IMR-90 (cell line): ENCODE results near the gene RBBP8NL. TPM values are rescaled to one million over a fixed set of nuclear protein-coding genes. Genes with fewer than 3 reads are reported as not detected.

ENCODE experiments used
- ATAC-seq: fragments of 200-7000 bp; cut with Tn5 transposase; 2 replicates; pipeline ENCODE4 v1.9.1; 2020; ENCODE audit warnings: low read depth, mild to moderate bottlenecking, moderate library complexity
- BruUV-seq: library from RNA; stranded (reverse); fragments of 400-500 nt; replicated peaks from 2 replicates; lab custom pipeline; 2021; lab: Mats Ljungman, UMichigan
- CTCF ChIA-PET: fragments of 300-600 bp; formaldehyde crosslinking; extraction: SDS; loops from one replicate; lab custom pipeline; 2021; ENCODE audit warnings: antibody characterized with exemption; lab: Yijun Ruan, JAX
- POLR2A ChIA-PET: fragments of 300-600 bp; sonication (Branson Sonifier 250); formaldehyde crosslinking; loops from one replicate; lab custom pipeline; 2022; ENCODE audit warnings: antibody characterized with exemption; ENCODE audit not compliant: unreplicated experiment; lab: Charles Lee
- DNase-seq: peaks from one replicate; pipeline ENCODE4 v3.0.0; 2013
- H2AFZ ChIP-seq: replicated peaks from 2 replicates; pipeline ENCODE3; 2013; ENCODE audit warnings: low read length, mild to moderate bottlenecking; ENCODE audit not compliant: poor library complexity
- H2AK5ac ChIP-seq: 2 replicates; pipeline ENCODE4 v1.6.1; 2013; ENCODE audit warnings: low read depth, low read length, inconsistent platforms
- H2AK9ac ChIP-seq: replicated peaks from 2 replicates; pipeline ENCODE3; 2013; ENCODE audit warnings: mild to moderate bottlenecking, low read depth, low read length, moderate library complexity; ENCODE audit not compliant: poor library complexity
- H2BK120ac ChIP-seq: 2 replicates; pipeline ENCODE4 v1.6.1; 2013; ENCODE audit warnings: low read depth, low read length, inconsistent platforms
- H2BK15ac ChIP-seq: 3 replicates; pipeline ENCODE4 v1.6.1; 2013; ENCODE audit warnings: low read depth, low read length, inconsistent platforms
- H2BK20ac ChIP-seq: 2 replicates; pipeline ENCODE4 v1.6.1; 2013; ENCODE audit warnings: low read depth, mild to moderate bottlenecking, inconsistent platforms, low read length, moderate library complexity
- H2BK5ac ChIP-seq: 2 replicates; pipeline ENCODE4 v1.6.1; 2013; ENCODE audit warnings: mild to moderate bottlenecking, low read depth, low read length, inconsistent platforms; ENCODE audit not compliant: poor library complexity, severe bottlenecking
- H3K14ac ChIP-seq: replicated peaks from 2 replicates; pipeline ENCODE4 v1.6.1; 2013; ENCODE audit warnings: low read depth, low read length, inconsistent platforms
- H3K18ac ChIP-seq: 2 replicates; pipeline ENCODE4 v1.6.1; 2013; ENCODE audit warnings: low read depth, low read length, control low read depth
- H3K23ac ChIP-seq: 2 replicates; pipeline ENCODE4 v1.6.1; 2013; ENCODE audit warnings: low read depth, low read length, inconsistent platforms
- H3K27ac ChIP-seq: 2 replicates; pipeline ENCODE4 v1.5.1; 2013; ENCODE audit warnings: mild to moderate bottlenecking, control low read depth, low read length; ENCODE audit not compliant: insufficient read depth
- H3K27me3 ChIP-seq: 2 replicates; pipeline ENCODE4 v1.6.1; 2013; ENCODE audit warnings: low read length; ENCODE audit not compliant: control insufficient read depth, insufficient read depth
- H3K36me3 ChIP-seq: 2 replicates; pipeline ENCODE4 v1.6.1; 2013; ENCODE audit warnings: low read length, mixed read lengths; ENCODE audit not compliant: control insufficient read depth, insufficient read depth
- H3K4ac ChIP-seq: 2 replicates; pipeline ENCODE4 v1.6.1; 2013; ENCODE audit warnings: low read depth, low read length, inconsistent platforms
- H3K4me1 ChIP-seq: 2 replicates; pipeline ENCODE4 v1.6.1; 2013; ENCODE audit warnings: low read length, mixed read lengths; ENCODE audit not compliant: control insufficient read depth, insufficient read depth
- H3K4me2 ChIP-seq: 2 replicates; pipeline ENCODE4 v1.6.1; 2013; ENCODE audit warnings: low read depth, mild to moderate bottlenecking, control low read depth, low read length, moderate library complexity
- H3K4me3 ChIP-seq: 2 replicates; pipeline ENCODE4 v1.5.1; 2013; ENCODE audit warnings: low read depth, mild to moderate bottlenecking, control low read depth, low read length, moderate library complexity; ENCODE audit not compliant: insufficient read depth
- H3K56ac ChIP-seq: 2 replicates; pipeline ENCODE4 v1.6.1; 2013; ENCODE audit warnings: low read length, inconsistent platforms; ENCODE audit not compliant: insufficient read depth; ENCODE audit errors: extremely low read depth
- H3K79me1 ChIP-seq, 2 experiments: 2 replicates each; pipeline ENCODE4 v1.6.1; 2013; ENCODE audit warnings: low read length in 2 of 2, inconsistent platforms in 1 of 2, low read depth in 1 of 2
- H3K9ac ChIP-seq: 2 replicates; pipeline ENCODE4 v1.6.1; 2013; ENCODE audit warnings: low read depth, low read length, control low read depth
- H3K9me1 ChIP-seq: 2 replicates; pipeline ENCODE4 v1.6.1; 2013; ENCODE audit warnings: low read length, inconsistent platforms; ENCODE audit not compliant: insufficient read depth
- H3K9me3 ChIP-seq: 2 replicates; pipeline ENCODE4 v1.6.1; 2013; ENCODE audit warnings: low read length; ENCODE audit not compliant: control insufficient read depth, insufficient read depth
- H4K20me1 ChIP-seq: 2 replicates; pipeline ENCODE4 v1.6.1; 2013; ENCODE audit warnings: low read length, inconsistent platforms; ENCODE audit not compliant: insufficient read depth
- H4K5ac ChIP-seq: 2 replicates; pipeline ENCODE4 v1.6.1; 2013; ENCODE audit warnings: mild to moderate bottlenecking, low read depth, low read length, control low read depth
- H4K8ac ChIP-seq, 2 experiments: 2 replicates each; pipeline ENCODE4 v1.6.1; 2013; ENCODE audit warnings: low read depth in 2 of 2, low read length in 2 of 2, control low read depth in 1 of 2, inconsistent platforms in 1 of 2
- H4K91ac ChIP-seq: 2 replicates; pipeline ENCODE4 v1.6.1; 2013; ENCODE audit warnings: low read depth, low read length, inconsistent platforms; ENCODE audit not compliant: insufficient read depth
- CHD1 ChIP-seq: IDR thresholded peaks from 2 replicates; pipeline ENCODE4 v1.6.1; 2012; ENCODE audit warnings: low read depth, low read length, improper control_type of control experiment
- CTCF ChIP-seq: conservative IDR thresholded peaks from 2 replicates; pipeline ENCODE4 v1.5.1; 2012; ENCODE audit warnings: mild to moderate bottlenecking, low read depth, low read length, improper control_type of control experiment
- FOS ChIP-seq: fragments of 150-350 bp; IDR thresholded peaks from 2 replicates; pipeline ENCODE4 v1.6.1; 2016; ENCODE audit warnings: low read depth, low read length
- MAZ ChIP-seq: IDR thresholded peaks from 2 replicates; pipeline ENCODE4 v1.6.1; 2012; ENCODE audit warnings: low read depth, mild to moderate bottlenecking, low read length, improper control_type of control experiment, moderate library complexity, borderline replicate concordance
- NFE2L2 ChIP-seq: fragments of 150-350 bp; IDR thresholded peaks from 2 replicates; pipeline ENCODE4 v1.6.1; 2016; ENCODE audit warnings: low read depth, mild to moderate bottlenecking, low read length
- POLR2A ChIP-seq: IDR thresholded peaks from 2 replicates; pipeline ENCODE4 v1.6.1; 2012; ENCODE audit warnings: mild to moderate bottlenecking, low read depth, low read length
- RAD21 ChIP-seq: IDR thresholded peaks from 2 replicates; pipeline ENCODE4 v1.6.1; 2012; ENCODE audit warnings: low read length, improper control_type of control experiment
- WGBS, 2 experiments: methylation state at CpG; one replicate each; pipeline versions ENCODE4 v1.1.5 to v1.1.7; 2013; ENCODE audit warnings: missing lambda C conversion rate in 2 of 2; ENCODE audit not compliant: insufficient read length in 1 of 2; ENCODE audit errors: extremely low coverage in 2 of 2; 5-methylcytosine and 5-hydroxymethylcytosine counted together
- dilution Hi-C: fragments of 300-500 bp; cut with HindIII; formaldehyde crosslinking; loops from one replicate; pipeline ENCODE4 v1.14.3; 2018; ENCODE audit warnings: low sequenced_read_pairs; ENCODE audit not compliant: unreplicated experiment
- in situ Hi-C: fragments of 300-500 bp; cut with MboI; formaldehyde crosslinking; loops from 3 replicates; pipeline ENCODE4 v1.14.3; 2019; ENCODE audit warnings: low sequenced_read_pairs, inconsistent platforms, mixed read lengths
- intact Hi-C: fragments of 100-400 bp; cut with micrococcal nuclease; formaldehyde crosslinking; loops from 2 replicates; pipeline ENCODE4 v1.10.0; 2022
- polyA plus RNA-seq, 3 experiments: library from polyadenylated mRNA; depleted of rRNA; stranded (reverse); fragments of >200 nt; gene quantifications; 2 replicates each; pipeline ENCODE4 v1.2.3, GENCODE V29; 2012; ENCODE audit warnings: low replicate concordance in 1 of 3
- total RNA-seq: library from RNA; depleted of rRNA; stranded (reverse); fragments of >200 nt; gene quantifications from 2 replicates; pipeline ENCODE4 v1.2.3, GENCODE V29; 2012

The RBBP8NL gene
- total and polyA plus RNA-seq, 2 of the 4 experiments (the other 2 are of a cell fraction), result not detected

- TF ChIP-seq CHD1 (no peak), RAD21 (no peak)
Measured at GRCh38 chr20:62416651-62417637, 10.4 kb downstream of the RBBP8NL start (continued).

GRCh38 chr20:62415354-62416111 is 11.8 kb downstream of the RBBP8NL start:
- H2BK15ac ChIP-seq, result no peak overlapping the region
- intact Hi-C loops, result no loop called here
- H4K8ac ChIP-seq, result no peak overlapping the region
- DNase-seq, result no peak
- no peak overlapping the region for H3K4me3 ChIP-seq
- ChIA-PET CTCF (no interaction called here), POLR2A (no interaction called here)
- no peak overlapping the region for H2AFZ ChIP-seq
- H2BK5ac ChIP-seq, result no peak overlapping the region
- H3K56ac ChIP-seq, result no peak overlapping the region
- no peak overlapping the region for H3K9ac ChIP-seq
- no TSS peak for BruUV-seq
- H3K9me1 ChIP-seq, result no peaks in the 10 kb centered on the region
- H3K23ac ChIP-seq, result no peak overlapping the region
- H3K79me1 ChIP-seq, result no peaks in the 10 kb centered on the region
- no peak overlapping the region for H2BK120ac ChIP-seq
- no peak overlapping the region for H4K5ac ChIP-seq
- no peak for ATAC-seq
- dilution Hi-C loops, result no loop called here
- no peak overlapping the region for H3K18ac ChIP-seq
- no peak for TF ChIP-seq FOS
- TF ChIP-seq MAZ, result no peak
- no peak for TF ChIP-seq CTCF
- TF ChIP-seq POLR2A, result no peak
- no peak for TF ChIP-seq NFE2L2
- peaks cover 10% of the 10 kb centered on the region; the same call in 1 of the 2 replicates for H3K27me3 ChIP-seq
- H3K9me3 ChIP-seq, result no peaks in the 10 kb centered on the region
- WGBS, 2 experiments, result 75% methylated on average over 7 of the region's 24 CpGs; no CpG with 5 or more reads in 1 of the 2 experiments
- H2BK20ac ChIP-seq, result no peak overlapping the region
- in situ Hi-C loops, result no loop called here
- H3K4me1 ChIP-seq, result no peaks in the 10 kb centered on the region
- H3K4ac ChIP-seq, result no peak overlapping the region
- no peak overlapping the region for H2AK9ac ChIP-seq
- no peak overlapping the region for H2AK5ac ChIP-seq
- H3K27ac ChIP-seq, result no peak overlapping the region
- no peaks in the 10 kb centered on the region for H3K36me3 ChIP-seq
- no peak overlapping the region for H3K14ac ChIP-seq
- no peaks in the 10 kb centered on the region; the same call in 1 of the 2 replicates for H4K20me1 ChIP-seq
- H3K4me2 ChIP-seq, result no peak overlapping the region
- H4K91ac ChIP-seq, result no peak overlapping the region
